ENCODE data around the gene LARP1. TPM values are rescaled to one million over a fixed set of nuclear protein-coding genes. Genes with fewer than 3 reads are reported as not detected.

LARP1 gene
- total and polyA plus RNA-seq, 2 experiments from 2014 or later, result 133 to 302 TPM

DNA sequence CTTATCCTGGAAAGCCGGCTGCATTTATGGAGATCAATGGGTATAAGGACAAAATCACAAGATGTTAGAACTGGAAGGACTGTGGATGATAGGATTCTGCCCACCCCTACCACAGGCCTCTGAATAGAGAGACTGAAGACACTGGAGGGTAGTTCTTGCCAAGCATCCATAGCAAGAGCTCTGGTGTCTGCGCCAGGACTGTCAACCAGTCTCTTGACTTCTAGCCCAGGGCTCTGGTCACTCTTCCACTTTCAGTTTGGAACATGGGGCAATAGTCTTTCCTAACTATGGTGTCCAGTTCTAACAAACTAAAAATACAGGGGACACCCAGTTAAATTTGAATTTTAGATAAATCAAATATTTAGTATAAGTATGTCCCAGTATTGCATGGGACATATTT is 23.4 kb downstream of the LARP1 start (continued):
- TF ChIP-seq, protein P1, sequence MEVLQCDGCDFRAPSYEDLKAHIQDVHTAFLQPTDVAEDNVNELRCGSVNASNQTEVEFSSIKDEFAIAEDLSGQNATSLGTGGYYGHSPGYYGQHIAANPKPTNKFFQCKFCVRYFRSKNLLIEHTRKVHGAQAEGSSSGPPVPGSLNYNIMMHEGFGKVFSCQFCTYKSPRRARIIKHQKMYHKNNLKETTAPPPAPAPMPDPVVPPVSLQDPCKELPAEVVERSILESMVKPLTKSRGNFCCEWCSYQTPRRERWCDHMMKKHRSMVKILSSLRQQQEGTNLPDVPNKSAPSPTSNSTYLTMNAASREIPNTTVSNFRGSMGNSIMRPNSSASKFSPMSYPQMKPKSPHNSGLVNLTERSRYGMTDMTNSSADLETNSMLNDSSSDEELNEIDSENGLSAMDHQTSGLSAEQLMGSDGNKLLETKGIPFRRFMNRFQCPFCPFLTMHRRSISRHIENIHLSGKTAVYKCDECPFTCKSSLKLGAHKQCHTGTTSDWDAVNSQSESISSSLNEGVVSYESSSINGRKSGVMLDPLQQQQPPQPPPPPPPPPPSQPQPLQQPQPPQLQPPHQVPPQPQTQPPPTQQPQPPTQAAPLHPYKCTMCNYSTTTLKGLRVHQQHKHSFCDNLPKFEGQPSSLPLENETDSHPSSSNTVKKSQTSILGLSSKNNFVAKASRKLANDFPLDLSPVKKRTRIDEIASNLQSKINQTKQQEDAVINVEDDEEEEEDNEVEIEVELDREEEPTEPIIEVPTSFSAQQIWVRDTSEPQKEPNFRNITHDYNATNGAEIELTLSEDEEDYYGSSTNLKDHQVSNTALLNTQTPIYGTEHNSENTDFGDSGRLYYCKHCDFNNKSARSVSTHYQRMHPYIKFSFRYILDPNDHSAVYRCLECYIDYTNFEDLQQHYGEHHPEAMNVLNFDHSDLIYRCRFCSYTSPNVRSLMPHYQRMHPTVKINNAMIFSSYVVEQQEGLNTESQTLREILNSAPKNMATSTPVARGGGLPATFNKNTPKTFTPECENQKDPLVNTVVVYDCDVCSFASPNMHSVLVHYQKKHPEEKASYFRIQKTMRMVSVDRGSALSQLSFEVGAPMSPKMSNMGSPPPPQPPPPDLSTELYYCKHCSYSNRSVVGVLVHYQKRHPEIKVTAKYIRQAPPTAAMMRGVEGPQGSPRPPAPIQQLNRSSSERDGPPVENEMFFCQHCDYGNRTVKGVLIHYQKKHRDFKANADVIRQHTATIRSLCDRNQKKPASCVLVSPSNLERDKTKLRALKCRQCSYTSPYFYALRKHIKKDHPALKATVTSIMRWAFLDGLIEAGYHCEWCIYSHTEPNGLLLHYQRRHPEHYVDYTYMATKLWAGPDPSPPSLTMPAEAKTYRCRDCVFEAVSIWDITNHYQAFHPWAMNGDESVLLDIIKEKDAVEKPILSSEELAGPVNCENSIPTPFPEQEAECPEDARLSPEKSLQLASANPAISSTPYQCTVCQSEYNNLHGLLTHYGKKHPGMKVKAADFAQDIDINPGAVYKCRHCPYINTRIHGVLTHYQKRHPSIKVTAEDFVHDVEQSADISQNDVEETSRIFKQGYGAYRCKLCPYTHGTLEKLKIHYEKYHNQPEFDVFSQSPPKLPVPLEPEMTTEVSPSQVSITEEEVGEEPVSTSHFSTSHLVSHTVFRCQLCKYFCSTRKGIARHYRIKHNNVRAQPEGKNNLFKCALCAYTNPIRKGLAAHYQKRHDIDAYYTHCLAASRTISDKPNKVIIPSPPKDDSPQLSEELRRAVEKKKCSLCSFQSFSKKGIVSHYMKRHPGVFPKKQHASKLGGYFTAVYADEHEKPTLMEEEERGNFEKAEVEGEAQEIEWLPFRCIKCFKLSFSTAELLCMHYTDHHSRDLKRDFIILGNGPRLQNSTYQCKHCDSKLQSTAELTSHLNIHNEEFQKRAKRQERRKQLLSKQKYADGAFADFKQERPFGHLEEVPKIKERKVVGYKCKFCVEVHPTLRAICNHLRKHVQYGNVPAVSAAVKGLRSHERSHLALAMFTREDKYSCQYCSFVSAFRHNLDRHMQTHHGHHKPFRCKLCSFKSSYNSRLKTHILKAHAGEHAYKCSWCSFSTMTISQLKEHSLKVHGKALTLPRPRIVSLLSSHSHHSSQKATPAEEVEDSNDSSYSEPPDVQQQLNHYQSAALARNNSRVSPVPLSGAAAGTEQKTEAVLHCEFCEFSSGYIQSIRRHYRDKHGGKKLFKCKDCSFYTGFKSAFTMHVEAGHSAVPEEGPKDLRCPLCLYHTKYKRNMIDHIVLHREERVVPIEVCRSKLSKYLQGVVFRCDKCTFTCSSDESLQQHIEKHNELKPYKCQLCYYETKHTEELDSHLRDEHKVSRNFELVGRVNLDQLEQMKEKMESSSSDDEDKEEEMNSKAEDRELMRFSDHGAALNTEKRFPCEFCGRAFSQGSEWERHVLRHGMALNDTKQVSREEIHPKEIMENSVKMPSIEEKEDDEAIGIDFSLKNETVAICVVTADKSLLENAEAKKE (CRISPR knock-in tag; IDR thresholded peaks at IDR 0.05), result no peak
- TF ChIP-seq NANOG (IDR thresholded peaks at IDR 0.05; ENCODE audit: borderline replicate concordance) (no peak), EZH2 (IDR thresholded peaks at IDR 0.05; ENCODE audit: low read depth, unreplicated experiment) (no peak), EZH2phosphoT487 (IDR thresholded peaks at IDR 0.05; ENCODE audit: unreplicated experiment) (no peak), ZNF114 (CRISPR knock-in tag; IDR thresholded peaks at IDR 0.05) (no peak), CREB1 (CRISPR knock-in tag; IDR thresholded peaks at IDR 0.05; ENCODE audit: low read depth) (no peak), ZNF331 (CRISPR knock-in tag; IDR thresholded peaks at IDR 0.05; ENCODE audit: low read depth) (no peak), STAT1 (IDR thresholded peaks at IDR 0.05; ENCODE audit: unreplicated experiment) (no peak), JUNB (IDR thresholded peaks at IDR 0.05; ENCODE audit: unreplicated experiment) (no peak), POLR2AphosphoS5 (IDR thresholded peaks at IDR 0.05; ENCODE audit: low read depth) (no peak)
- TF ChIP-seq, protein P2, sequence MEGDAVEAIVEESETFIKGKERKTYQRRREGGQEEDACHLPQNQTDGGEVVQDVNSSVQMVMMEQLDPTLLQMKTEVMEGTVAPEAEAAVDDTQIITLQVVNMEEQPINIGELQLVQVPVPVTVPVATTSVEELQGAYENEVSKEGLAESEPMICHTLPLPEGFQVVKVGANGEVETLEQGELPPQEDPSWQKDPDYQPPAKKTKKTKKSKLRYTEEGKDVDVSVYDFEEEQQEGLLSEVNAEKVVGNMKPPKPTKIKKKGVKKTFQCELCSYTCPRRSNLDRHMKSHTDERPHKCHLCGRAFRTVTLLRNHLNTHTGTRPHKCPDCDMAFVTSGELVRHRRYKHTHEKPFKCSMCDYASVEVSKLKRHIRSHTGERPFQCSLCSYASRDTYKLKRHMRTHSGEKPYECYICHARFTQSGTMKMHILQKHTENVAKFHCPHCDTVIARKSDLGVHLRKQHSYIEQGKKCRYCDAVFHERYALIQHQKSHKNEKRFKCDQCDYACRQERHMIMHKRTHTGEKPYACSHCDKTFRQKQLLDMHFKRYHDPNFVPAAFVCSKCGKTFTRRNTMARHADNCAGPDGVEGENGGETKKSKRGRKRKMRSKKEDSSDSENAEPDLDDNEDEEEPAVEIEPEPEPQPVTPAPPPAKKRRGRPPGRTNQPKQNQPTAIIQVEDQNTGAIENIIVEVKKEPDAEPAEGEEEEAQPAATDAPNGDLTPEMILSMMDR (conservative IDR thresholded peaks at IDR 0.05; ENCODE audit: low read depth in 2 of 2), result no peak

All from GM23338 (cell line).